ENCODE measurements around the gene MAML3.

The MAML3 gene

GRCh38 chr4:139919004-139919403 lies 235.0 kb downstream of the MAML3 start:
- no peak overlapping the region for H3K27ac ChIP-seq (replicated peaks)

GRCh38 chr4:139918591-139918990 lies 235.4 kb downstream of the MAML3 start:
- Histone ChIP-seq H3K4me3 (replicated peaks; ENCODE audit: insufficient read depth, low read length) (no peak overlapping the region), H3K27ac (replicated peaks) (no peak overlapping the region), H3K27me3 (ENCODE audit: insufficient read depth, poor library complexity, severe bottlenecking) (no peaks in the 10 kb centered on the region)
- DNase-seq (ENCODE audit: low read depth in 1 of 2, low spot score in 1 of 2): no peak
- TF ChIP-seq SPI1 (IDR thresholded peaks at IDR 0.05; ENCODE audit: borderline replicate concordance, low read depth) (no peak), REST (IDR thresholded peaks at IDR 0.05; ENCODE audit: insufficient replicate concordance, low read depth) (no peak), GABPA (IDR thresholded peaks at IDR 0.05; ENCODE audit: low read depth) (no peak), POLR2AphosphoS5 (IDR thresholded peaks at IDR 0.05; ENCODE audit: low read depth) (no peak), CTCF (IDR thresholded peaks at IDR 0.05; ENCODE audit: insufficient read depth, low read length) (no peak)

More at GRCh38 chr4:139919004-139919403, 235.0 kb downstream of the MAML3 start:
- no peak for DNase-seq (ENCODE audit: low read depth in 1 of 2, low spot score in 1 of 2)
- Histone ChIP-seq H3K27me3 (ENCODE audit: insufficient read depth, poor library complexity, severe bottlenecking) (no peaks in the 10 kb centered on the region), H3K4me3 (replicated peaks; ENCODE audit: insufficient read depth, low read length) (no peak overlapping the region)
- no peak for TF ChIP-seq CTCF (IDR thresholded peaks at IDR 0.05; ENCODE audit: insufficient read depth, low read length)
- no peak for TF ChIP-seq POLR2AphosphoS5 (IDR thresholded peaks at IDR 0.05; ENCODE audit: low read depth)
- TF ChIP-seq SPI1 (IDR thresholded peaks at IDR 0.05; ENCODE audit: borderline replicate concordance, low read depth): no peak
- no peak for TF ChIP-seq GABPA (IDR thresholded peaks at IDR 0.05; ENCODE audit: low read depth)
- TF ChIP-seq REST (IDR thresholded peaks at IDR 0.05; ENCODE audit: insufficient replicate concordance, low read depth): no peak

GRCh38 chr4:139917896-139918295 lies 236.1 kb downstream of the MAML3 start:
- no peaks in the 10 kb centered on the region for H3K27me3 ChIP-seq (ENCODE audit: insufficient read depth, poor library complexity, severe bottlenecking)
- DNase-seq (ENCODE audit: low read depth in 1 of 2, low spot score in 1 of 2): no peak
- no peak overlapping the region for H3K27ac ChIP-seq (replicated peaks)
- no peak overlapping the region for H3K4me3 ChIP-seq (replicated peaks; ENCODE audit: insufficient read depth, low read length)
- TF ChIP-seq POLR2AphosphoS5 (IDR thresholded peaks at IDR 0.05; ENCODE audit: low read depth) (no peak), SPI1 (IDR thresholded peaks at IDR 0.05; ENCODE audit: borderline replicate concordance, low read depth) (no peak), REST (IDR thresholded peaks at IDR 0.05; ENCODE audit: insufficient replicate concordance, low read depth) (no peak), CTCF (IDR thresholded peaks at IDR 0.05; ENCODE audit: insufficient read depth, low read length) (no peak), GABPA (IDR thresholded peaks at IDR 0.05; ENCODE audit: low read depth) (no peak)

All from HL-60 (cell line).